Caco-2 (cell line): ENCODE measurements around the gene AMOTL1. TPM values are rescaled to one million over a fixed set of nuclear protein-coding genes. Genes with fewer than 3 reads are reported as not detected.

ENCODE experiments used
- BruUV-seq: library from RNA; stranded (reverse); fragments of 400-500 nt; replicated peaks from 2 replicates; lab custom pipeline; 2021; lab: Mats Ljungman, UMichigan
- CTCF ChIA-PET: fragments of 300-600 bp; sonication (Branson Sonifier 250); formaldehyde crosslinking; loops from one replicate; lab custom pipeline; 2022; ENCODE audit warnings: antibody characterized with exemption; lab: Charles Lee
- POLR2A ChIA-PET: fragments of 300-600 bp; sonication (Branson Sonifier 250); formaldehyde crosslinking; loops from one replicate; lab custom pipeline; 2022; ENCODE audit warnings: antibody characterized with exemption; lab: Charles Lee
- DNase-seq, 2 experiments: peaks; one replicate each; pipeline versions ENCODE4 v3.0.0 to v3.0.0-alpha.2; 2020 to 2022
- H3K27me3 ChIP-seq: replicated peaks from 2 replicates; pipeline ENCODE4 v1.6.0; 2011; ENCODE audit warnings: low read length; ENCODE audit not compliant: control insufficient read depth, insufficient read depth
- H3K36me3 ChIP-seq: 2 replicates; pipeline ENCODE4 v1.5.1; 2011; ENCODE audit warnings: low read length; ENCODE audit not compliant: control insufficient read depth, insufficient read depth
- H3K4me1 ChIP-seq: fragments of 250-450 bp; sonication (Bioruptor Pico); 2 replicates; pipeline ENCODE4 v1.5.1; 2020; ENCODE audit warnings: mild to moderate bottlenecking
- H3K4me3 ChIP-seq: 2 replicates; pipeline ENCODE4 v1.5.1; 2011; ENCODE audit warnings: low read depth, mild to moderate bottlenecking, control low read depth, low read length
- H3K9me3 ChIP-seq: fragments of 250-450 bp; sonication (Bioruptor Pico); 2 replicates; pipeline ENCODE4 v1.5.1; 2020; ENCODE audit warnings: mild to moderate bottlenecking, moderate library complexity
- H3K27ac Mint-ChIP-seq: one replicate; pipeline ENCODE4 v1.8.0; 2022; ENCODE audit warnings: mixed read lengths; ENCODE audit not compliant: unreplicated experiment
- H3K27me3 Mint-ChIP-seq: one replicate; pipeline ENCODE4 v1.8.0; 2022; ENCODE audit warnings: mixed read lengths; ENCODE audit not compliant: insufficient read depth, unreplicated experiment
- H3K36me3 Mint-ChIP-seq: one replicate; pipeline ENCODE4 v1.8.0; 2022; ENCODE audit warnings: mild to moderate bottlenecking, mixed read lengths; ENCODE audit not compliant: insufficient read depth, unreplicated experiment
- H3K4me1 Mint-ChIP-seq: one replicate; pipeline ENCODE4 v1.8.0; 2022; ENCODE audit warnings: low read depth, mixed read lengths; ENCODE audit not compliant: unreplicated experiment
- H3K4me3 Mint-ChIP-seq: one replicate; pipeline ENCODE4 v1.8.0; 2022; ENCODE audit warnings: mild to moderate bottlenecking, moderate library complexity, mixed read lengths; ENCODE audit not compliant: unreplicated experiment
- H3K9me3 Mint-ChIP-seq: one replicate; pipeline ENCODE4 v1.8.0; 2022; ENCODE audit warnings: mixed read lengths; ENCODE audit not compliant: unreplicated experiment
- intact Hi-C: fragments of 100-400 bp; cut with micrococcal nuclease; formaldehyde crosslinking; loops from one replicate; pipeline ENCODE4 v1.10.0; 2022; ENCODE audit not compliant: unreplicated experiment
- total RNA-seq: library from RNA; stranded (reverse); gene quantifications from 2 replicates; pipeline ENCODE4 v1.2.3, GENCODE V29; 2022
- TF ChIP-seq, protein P1 (sequence below), 2 experiments: fragments of 200-600 bp in 1 of 2; IDR thresholded peaks; 1 replicate in 1 of 2; 2 replicates in 1 of 2; pipeline versions ENCODE4 v1.5.1 to v1.8.0; 2011 to 2022; ENCODE audit warnings: antibody characterized with exemption in 1 of 2, control low read depth in 1 of 2, inconsistent platforms in 1 of 2, low read depth in 1 of 2, low read length in 1 of 2, mild to moderate bottlenecking in 1 of 2, moderate library complexity in 1 of 2; ENCODE audit not compliant: insufficient read depth in 1 of 2, severe bottlenecking in 1 of 2, unreplicated experiment in 1 of 2

AMOTL1 gene
- total RNA-seq, 1 experiment from 2014 or later, result 60.8 TPM

DNA sequence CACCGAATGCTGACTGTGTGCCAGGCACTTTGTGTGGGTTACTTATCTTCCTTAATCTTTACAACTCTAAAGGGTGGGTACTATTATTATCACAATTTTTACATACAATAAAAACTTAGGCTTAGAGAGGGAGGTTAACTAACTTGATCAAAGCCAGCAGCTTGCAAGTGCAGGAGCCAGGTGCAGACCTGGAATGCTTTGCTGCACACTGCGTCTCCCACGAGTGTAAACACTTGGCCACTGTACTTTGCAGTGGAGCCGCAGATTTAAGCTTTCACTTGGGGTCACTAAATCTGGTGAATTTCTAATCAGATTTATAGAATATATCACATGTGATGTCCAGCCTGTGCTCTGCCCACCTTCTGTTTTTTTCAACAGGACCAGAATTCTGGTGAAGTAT lies 36.7 kb downstream of the AMOTL1 start:
- no peaks in the 10 kb centered on the region for H3K9me3 ChIP-seq
- no peak overlapping the region for H3K4me3 ChIP-seq
- ChIA-PET POLR2A (no interaction called here), CTCF (interaction anchor here (1.1 kb wide), 1 partner anchor 182 kb away, joined by 3 read pairs; no protein-coding TSS in a partner anchor)
- TF ChIP-seq, protein P1, sequence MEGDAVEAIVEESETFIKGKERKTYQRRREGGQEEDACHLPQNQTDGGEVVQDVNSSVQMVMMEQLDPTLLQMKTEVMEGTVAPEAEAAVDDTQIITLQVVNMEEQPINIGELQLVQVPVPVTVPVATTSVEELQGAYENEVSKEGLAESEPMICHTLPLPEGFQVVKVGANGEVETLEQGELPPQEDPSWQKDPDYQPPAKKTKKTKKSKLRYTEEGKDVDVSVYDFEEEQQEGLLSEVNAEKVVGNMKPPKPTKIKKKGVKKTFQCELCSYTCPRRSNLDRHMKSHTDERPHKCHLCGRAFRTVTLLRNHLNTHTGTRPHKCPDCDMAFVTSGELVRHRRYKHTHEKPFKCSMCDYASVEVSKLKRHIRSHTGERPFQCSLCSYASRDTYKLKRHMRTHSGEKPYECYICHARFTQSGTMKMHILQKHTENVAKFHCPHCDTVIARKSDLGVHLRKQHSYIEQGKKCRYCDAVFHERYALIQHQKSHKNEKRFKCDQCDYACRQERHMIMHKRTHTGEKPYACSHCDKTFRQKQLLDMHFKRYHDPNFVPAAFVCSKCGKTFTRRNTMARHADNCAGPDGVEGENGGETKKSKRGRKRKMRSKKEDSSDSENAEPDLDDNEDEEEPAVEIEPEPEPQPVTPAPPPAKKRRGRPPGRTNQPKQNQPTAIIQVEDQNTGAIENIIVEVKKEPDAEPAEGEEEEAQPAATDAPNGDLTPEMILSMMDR (IDR thresholded peaks at IDR 0.05; ENCODE audit: insufficient read depth in 1 of 2, low read depth in 1 of 2, low read length in 1 of 2, severe bottlenecking in 1 of 2, unreplicated experiment in 1 of 2), result no peak
- no peak for DNase-seq
- Mint-ChIP-seq H3K9me3 (no peaks in the 10 kb centered on the region), H3K27ac (no peak overlapping the region), H3K4me3 (no peak overlapping the region), H3K4me1 (no peaks in the 10 kb centered on the region), H3K27me3 (no peaks in the 10 kb centered on the region), H3K36me3 (peaks cover 48% of the 10 kb centered on the region)
- H3K4me1 ChIP-seq, result 0 out of 2 replicates have a peak, but pooled peaks cover 3% of the 10 kb centered on the region
- no TSS peak for BruUV-seq
- peaks cover 5% of the 10 kb centered on the region for H3K36me3 ChIP-seq
- H3K27me3 ChIP-seq, result no peaks in the 10 kb centered on the region
- intact Hi-C loops, result loop anchor here (1.0 kb wide), 1 partner anchor 182 kb away; no protein-coding TSS in a partner anchor

DNA sequence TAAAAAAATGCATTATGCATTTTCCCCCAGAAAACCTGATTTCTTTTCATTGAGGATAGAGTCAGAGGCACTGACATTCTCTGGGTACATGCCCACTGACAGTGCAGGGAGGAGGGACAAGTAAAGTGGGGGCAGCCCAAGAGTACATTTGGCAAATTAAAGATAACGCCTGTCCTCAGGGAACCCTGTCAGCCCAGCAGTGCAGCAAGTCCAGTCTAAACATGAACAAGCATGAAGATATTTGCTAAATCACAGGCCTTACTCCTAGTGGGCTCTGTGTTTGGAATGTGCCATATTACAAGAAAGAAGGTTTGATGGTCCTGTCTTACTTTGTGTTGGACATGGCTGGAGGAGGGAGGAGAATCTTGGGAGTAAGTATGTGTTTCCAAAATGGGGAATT lies 37.9 kb downstream of the AMOTL1 start:
- no peak for DNase-seq
- H3K27ac Mint-ChIP-seq, result no peak overlapping the region
- intact Hi-C loops, result no loop called here
- no peaks in the 10 kb centered on the region for H3K27me3 Mint-ChIP-seq
- Histone ChIP-seq H3K4me3 (no peak overlapping the region), H3K36me3 (peaks cover 5% of the 10 kb centered on the region), H3K27me3 (no peaks in the 10 kb centered on the region), H3K4me1 (0 out of 2 replicates have a peak, but pooled peaks cover 3% of the 10 kb centered on the region), H3K9me3 (no peaks in the 10 kb centered on the region)
- ChIA-PET CTCF (interaction anchor here (1.1 kb wide), 1 partner anchor 183 kb away, joined by 3 read pairs; no protein-coding TSS in a partner anchor), POLR2A (no interaction called here)
- peaks cover 57% of the 10 kb centered on the region for H3K36me3 Mint-ChIP-seq
- TF ChIP-seq, protein P1 (IDR thresholded peaks at IDR 0.05; ENCODE audit: insufficient read depth in 1 of 2, low read depth in 1 of 2, low read length in 1 of 2, severe bottlenecking in 1 of 2, unreplicated experiment in 1 of 2), result no peak
- H3K9me3 Mint-ChIP-seq, result peaks cover 10% of the 10 kb centered on the region
- BruUV-seq, result no TSS peak
- peaks cover 7% of the 10 kb centered on the region for H3K4me1 Mint-ChIP-seq
- H3K4me3 Mint-ChIP-seq, result no peak overlapping the region

DNA sequence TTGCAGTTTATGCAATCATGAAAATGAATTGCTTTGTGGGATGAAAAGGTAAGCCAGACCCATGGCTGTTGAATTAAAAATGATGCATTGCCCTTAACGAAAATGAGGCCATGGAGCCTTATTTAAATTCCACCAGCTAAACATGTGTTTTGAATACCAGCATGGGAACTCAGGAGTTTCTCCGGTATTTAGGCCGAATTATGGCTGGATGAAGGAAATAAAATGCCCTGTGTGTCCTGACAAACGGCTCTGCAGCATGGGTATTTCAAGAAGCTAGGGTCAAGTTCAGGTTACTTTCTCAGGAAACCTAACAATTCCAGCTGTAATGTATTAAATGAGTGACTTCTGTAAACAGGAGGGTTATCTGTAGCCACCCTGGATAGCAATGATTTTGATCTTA lies 38.3 kb downstream of the AMOTL1 start:
- intact Hi-C loops, result no loop called here
- TF ChIP-seq, protein P1 (IDR thresholded peaks at IDR 0.05; ENCODE audit: insufficient read depth in 1 of 2, low read depth in 1 of 2, low read length in 1 of 2, severe bottlenecking in 1 of 2, unreplicated experiment in 1 of 2), result no peak
- Histone ChIP-seq H3K4me1 (0 out of 2 replicates have a peak, but pooled peaks cover 3% of the 10 kb centered on the region), H3K27me3 (no peaks in the 10 kb centered on the region), H3K36me3 (peaks cover 5% of the 10 kb centered on the region), H3K4me3 (no peak overlapping the region), H3K9me3 (no peaks in the 10 kb centered on the region)
- POLR2A ChIA-PET, result no interaction called here
- DNase-seq, result no peak
- H3K27ac Mint-ChIP-seq, result no peak overlapping the region
- no TSS peak for BruUV-seq
- no peak overlapping the region for H3K4me3 Mint-ChIP-seq
- peaks cover 7% of the 10 kb centered on the region for H3K4me1 Mint-ChIP-seq
- CTCF ChIA-PET, result no interaction called here
- no peaks in the 10 kb centered on the region for H3K27me3 Mint-ChIP-seq
- peaks cover 10% of the 10 kb centered on the region for H3K9me3 Mint-ChIP-seq
- H3K36me3 Mint-ChIP-seq, result peaks cover 57% of the 10 kb centered on the region
